PC-9 (cell line): Measurements from ENCODE around the gene SHANK2.

ENCODE experiments used
- CTCF ChIP-seq: fragments of 200-600 bp; sonication (generic); conservative IDR thresholded peaks from 2 replicates; pipeline ENCODE4 v1.6.1; 2017; ENCODE audit warnings: mixed run types, antibody characterized with exemption, mild to moderate bottlenecking, moderate library complexity
- EZH2 ChIP-seq: fragments of 200-600 bp; sonication (generic); IDR thresholded peaks from 2 replicates; pipeline ENCODE4 v1.8.0; 2017; ENCODE audit warnings: antibody characterized with exemption, low read depth

GRCh38 chr11:71249301-71249700, 3.1 kb downstream of the SHANK2 start:
- TF ChIP-seq CTCF (no peak), EZH2 (no peak)
